Esophagus muscularis mucosa (tissue), 4 donors: ENCODE data around the gene CREB3L2. TPM values are rescaled to one million over a fixed set of nuclear protein-coding genes. Genes with fewer than 3 reads are reported as not detected.
A peak's percentile ranks its signal among the peaks of the same experiment; 100 is the strongest.

Experiments used
- DNase-seq: peaks from one replicate; pipeline ENCODE4 v3.0.0-alpha.2; 2017; ENCODE audit errors: extremely low spot score
- H3K27ac ChIP-seq, 4 donors: fragments of 200-600 bp; sonication (generic); replicated peaks in 1 of 4; 1 replicate in 3 of 4; 2 replicates in 1 of 4; pipeline ENCODE4 v1.5.1; 2016 to 2019; ENCODE audit warnings: mild to moderate bottlenecking in 1 of 4
- H3K27me3 ChIP-seq, 4 donors: fragments of 200-600 bp; sonication (generic); one replicate each; pipeline versions ENCODE4 v1.5.1 to v1.6.0; 2016 to 2019
- H3K36me3 ChIP-seq, 4 donors: fragments of 200-600 bp; sonication (generic); one replicate each; pipeline ENCODE4 v1.5.1; 2016 to 2019
- H3K4me1 ChIP-seq, 4 donors: fragments of 200-600 bp; sonication (generic); one replicate each; pipeline ENCODE4 v1.5.1; 2016 to 2019
- H3K4me3 ChIP-seq, 4 donors: fragments of 200-600 bp; sonication (generic); 1 replicate in 2 of 4; 2 replicates in 2 of 4; pipeline ENCODE4 v1.5.1; 2016 to 2019; ENCODE audit warnings: mild to moderate bottlenecking in 4 of 4, moderate library complexity in 1 of 4
- H3K9me3 ChIP-seq, 4 donors: fragments of 200-600 bp; sonication (generic); 1 replicate in 3 of 4; 2 replicates in 1 of 4; pipeline ENCODE4 v1.5.1; 2016 to 2019
- EP300 ChIP-seq: sonication (generic); formaldehyde crosslinking; IDR thresholded peaks from one replicate; pipeline ENCODE4 v1.6.1; 2017; ENCODE audit warnings: antibody characterized with exemption
- POLR2A ChIP-seq: fragments of 450-650 bp; IDR thresholded peaks from one replicate; pipeline ENCODE4 v1.6.1; 2017; ENCODE audit warnings: antibody characterized with exemption, moderate library complexity, mild to moderate bottlenecking, low read depth
- POLR2AphosphoS5 ChIP-seq, 2 donors: sonication (generic); formaldehyde crosslinking; IDR thresholded peaks; one replicate each; pipeline ENCODE4 v1.6.1; 2017; ENCODE audit warnings: antibody characterized with exemption in 2 of 2
- WGBS: methylation state at CpG from one replicate; pipeline ENCODE4 v1.1.5; 2018; 5-methylcytosine and 5-hydroxymethylcytosine counted together
- intact Hi-C: fragments of 100-400 bp; cut with DNase I; formaldehyde crosslinking; loops from one replicate; pipeline ENCODE4 v1.15.1; 2023
- total RNA-seq, 4 donors: library from RNA; depleted of rRNA; stranded (reverse); fragments of >200 nt; gene quantifications; one replicate each; pipeline versions ENCODE4 v1.1.0 to v1.2.1, GENCODE V29; 2016
- TF ChIP-seq, protein P1 (sequence below), 3 experiments: fragments of 200-600 bp in 2 of 3; fragments of 450-650 bp in 1 of 3; sonication (generic) in 2 of 3; IDR thresholded peaks; one replicate each; pipeline ENCODE4 v1.5.1; 2017 to 2019; ENCODE audit warnings: antibody characterized with exemption in 3 of 3, mild to moderate bottlenecking in 2 of 3, moderate library complexity in 1 of 3

CREB3L2 gene
- total RNA-seq, 4 donors from 2014 or later: 29.2 to 43.4 (median 37.1) TPM

DNA sequence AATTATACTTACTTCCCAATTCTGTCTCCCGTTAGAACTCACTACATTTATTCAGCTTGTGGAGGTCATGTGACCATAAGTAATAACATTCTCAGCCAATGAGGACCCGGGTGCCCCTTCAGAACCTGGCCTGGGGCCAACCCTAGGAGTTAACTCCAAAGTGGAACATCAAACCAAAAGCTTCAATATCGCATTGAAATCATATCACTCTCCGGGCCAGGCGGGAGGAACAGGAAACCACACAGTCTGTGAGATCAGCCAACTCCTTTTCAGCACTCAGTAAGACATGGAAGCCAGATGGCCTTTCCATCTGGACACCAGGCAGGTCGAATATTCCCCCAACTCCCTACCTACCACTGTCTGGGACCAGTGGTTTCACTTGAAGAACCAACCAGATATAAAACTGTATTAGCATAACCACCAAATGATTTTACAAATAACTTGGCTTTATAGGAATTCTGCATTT, 5.5 kb downstream of the CREB3L2 start:
- intact Hi-C loops: no loop called here
- 26% methylated on average over 6 of the region's 6 CpGs for WGBS
- TF ChIP-seq, protein P1, sequence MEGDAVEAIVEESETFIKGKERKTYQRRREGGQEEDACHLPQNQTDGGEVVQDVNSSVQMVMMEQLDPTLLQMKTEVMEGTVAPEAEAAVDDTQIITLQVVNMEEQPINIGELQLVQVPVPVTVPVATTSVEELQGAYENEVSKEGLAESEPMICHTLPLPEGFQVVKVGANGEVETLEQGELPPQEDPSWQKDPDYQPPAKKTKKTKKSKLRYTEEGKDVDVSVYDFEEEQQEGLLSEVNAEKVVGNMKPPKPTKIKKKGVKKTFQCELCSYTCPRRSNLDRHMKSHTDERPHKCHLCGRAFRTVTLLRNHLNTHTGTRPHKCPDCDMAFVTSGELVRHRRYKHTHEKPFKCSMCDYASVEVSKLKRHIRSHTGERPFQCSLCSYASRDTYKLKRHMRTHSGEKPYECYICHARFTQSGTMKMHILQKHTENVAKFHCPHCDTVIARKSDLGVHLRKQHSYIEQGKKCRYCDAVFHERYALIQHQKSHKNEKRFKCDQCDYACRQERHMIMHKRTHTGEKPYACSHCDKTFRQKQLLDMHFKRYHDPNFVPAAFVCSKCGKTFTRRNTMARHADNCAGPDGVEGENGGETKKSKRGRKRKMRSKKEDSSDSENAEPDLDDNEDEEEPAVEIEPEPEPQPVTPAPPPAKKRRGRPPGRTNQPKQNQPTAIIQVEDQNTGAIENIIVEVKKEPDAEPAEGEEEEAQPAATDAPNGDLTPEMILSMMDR (IDR thresholded peaks at IDR 0.05): no peak
- TF ChIP-seq POLR2AphosphoS5 (IDR thresholded peaks at IDR 0.05): peak in 1 of 2 donors; percentile 6
- Histone ChIP-seq H3K4me1 (peaks cover 58 to 90% (median 84%) of the 10 kb centered on the region in 4 donors), H3K27ac (peak overlapping the region; percentile 49 to 93 (median 60)), H3K9me3 (no peaks in the 10 kb centered on the region), H3K4me3 (peak overlapping the region in 1 of 4 donors; percentile 1), H3K36me3 (no peaks in the 10 kb centered on the region), H3K27me3 (no peaks in the 10 kb centered on the region)
- DNase-seq: no peak

DNA sequence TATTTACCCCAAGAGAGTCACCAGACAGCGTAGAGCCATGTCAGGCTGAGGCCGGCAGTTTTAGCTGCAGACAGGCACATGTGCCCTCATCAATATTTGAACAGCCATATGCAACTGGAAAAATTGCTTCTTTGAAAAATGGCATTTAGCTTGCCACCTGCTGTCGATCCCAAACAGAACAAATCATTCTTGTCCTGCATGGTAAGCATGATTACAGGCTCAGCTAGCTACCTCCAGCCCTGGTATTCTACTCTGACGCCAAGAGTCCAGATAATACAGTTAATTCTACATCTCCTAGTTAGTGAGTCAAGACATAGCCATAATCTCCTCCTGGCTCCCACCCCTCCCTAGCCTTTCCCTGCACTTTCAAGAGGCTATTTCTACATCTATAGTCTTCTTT, 7.7 kb downstream of the CREB3L2 start:
- no peak for DNase-seq
- H3K4me1 ChIP-seq: peaks cover 69 to 98% (median 95%) of the 10 kb centered on the region in 4 donors
- H3K27me3 ChIP-seq: no peaks in the 10 kb centered on the region
- no peaks in the 10 kb centered on the region for H3K9me3 ChIP-seq
- H3K36me3 ChIP-seq: no peaks in the 10 kb centered on the region
- 86% methylated on average over 4 of the region's 4 CpGs for WGBS
- peak overlapping the region; percentile 65 to 78 (median 76) for H3K27ac ChIP-seq
- H3K4me3 ChIP-seq: no peak overlapping the region
- TF ChIP-seq, protein P1 (IDR thresholded peaks at IDR 0.05): no peak
- TF ChIP-seq POLR2A (no peak), POLR2AphosphoS5 (IDR thresholded peaks at IDR 0.05) (no peak), EP300 (no peak)
- intact Hi-C loops: no loop called here

DNA sequence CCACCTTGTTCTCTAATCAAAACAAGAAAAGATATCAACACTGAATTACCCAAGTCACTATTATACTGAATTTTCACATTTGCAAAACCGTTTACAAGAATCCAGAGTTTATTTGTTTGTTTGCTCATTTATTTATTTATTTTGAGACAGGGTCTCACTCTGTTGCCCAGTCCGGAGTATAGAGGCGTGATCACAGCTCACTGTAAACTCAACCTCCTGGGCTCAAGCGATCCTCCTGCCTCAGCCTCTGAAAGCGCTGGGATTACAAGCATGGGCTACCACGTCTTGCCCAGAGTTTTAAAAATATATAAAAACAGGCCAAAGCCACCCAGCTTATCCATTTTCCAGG, 8.5 kb downstream of the CREB3L2 start:
- Histone ChIP-seq H3K4me3 (no peak overlapping the region), H3K27me3 (no peaks in the 10 kb centered on the region), H3K4me1 (peaks cover 70 to 98% (median 95%) of the 10 kb centered on the region in 4 donors), H3K27ac (peak overlapping the region; percentile 65 to 78 (median 76)), H3K36me3 (no peaks in the 10 kb centered on the region), H3K9me3 (no peaks in the 10 kb centered on the region)
- TF ChIP-seq EP300 (no peak), POLR2AphosphoS5 (IDR thresholded peaks at IDR 0.05) (no peak), POLR2A (no peak)
- TF ChIP-seq, protein P1 (IDR thresholded peaks at IDR 0.05): no peak
- 86% methylated on average over 6 of the region's 6 CpGs for WGBS
- intact Hi-C loops: no loop called here
- DNase-seq: no peak

DNA sequence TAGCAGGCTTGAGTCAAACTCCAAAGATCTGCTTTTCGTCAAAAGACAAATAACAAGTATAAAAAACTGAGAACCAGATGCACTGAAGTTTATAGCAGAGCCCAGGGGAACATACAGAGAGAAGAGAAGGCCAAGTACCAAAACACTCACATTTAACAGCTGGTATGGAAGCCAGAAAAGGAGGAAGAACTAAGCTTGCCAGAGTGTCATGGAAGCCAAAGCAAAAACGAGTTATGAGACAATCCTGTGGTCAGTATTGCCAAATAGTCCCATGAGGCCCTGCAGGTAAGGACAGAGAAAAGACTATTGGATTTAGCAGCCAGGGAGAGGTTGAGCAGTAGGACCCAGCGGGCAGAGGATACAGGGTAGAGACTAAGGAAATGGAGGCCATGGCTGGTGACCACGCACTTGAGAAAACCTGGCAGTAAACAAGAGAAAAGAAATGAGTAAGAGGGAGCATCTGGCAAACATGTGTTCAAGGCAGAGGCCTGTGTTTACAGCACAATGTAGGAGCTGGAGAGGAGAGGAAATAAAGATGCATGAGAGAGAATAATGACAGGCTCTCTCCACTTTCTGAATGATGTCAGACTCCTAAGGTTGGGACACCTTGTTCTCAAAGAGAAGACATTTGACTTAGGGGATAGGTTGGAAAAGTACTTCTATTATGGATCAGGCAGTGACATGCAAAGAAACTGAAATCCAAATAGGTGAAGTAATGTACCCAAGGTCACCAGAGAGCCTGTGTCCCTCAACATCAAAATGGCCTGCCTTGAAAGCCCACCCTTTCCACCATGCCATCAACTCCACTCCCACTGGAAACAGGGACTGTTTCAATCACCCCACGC, 9.1 kb downstream of the CREB3L2 start:
- H3K27me3 ChIP-seq: no peaks in the 10 kb centered on the region
- WGBS: 45% methylated on average over 5 of the region's 5 CpGs
- no peaks in the 10 kb centered on the region for H3K9me3 ChIP-seq
- TF ChIP-seq, protein P1 (IDR thresholded peaks at IDR 0.05): no peak
- no peak for TF ChIP-seq EP300
- peak; percentile 62 to 67 for TF ChIP-seq POLR2AphosphoS5 (IDR thresholded peaks at IDR 0.05)
- TF ChIP-seq POLR2A: no peak
- intact Hi-C loops: no loop called here
- H3K27ac ChIP-seq: peak overlapping the region; percentile 65 to 78 (median 76)
- no peak for DNase-seq
- no peaks in the 10 kb centered on the region for H3K36me3 ChIP-seq
- no peak overlapping the region for H3K4me3 ChIP-seq
- peaks cover 72 to 98% (median 95%) of the 10 kb centered on the region in 4 donors for H3K4me1 ChIP-seq
